ENCODE results near the gene SIRPG. TPM values are rescaled to one million over a fixed set of nuclear protein-coding genes. Genes with fewer than 3 reads are reported as not detected.
"Not testable (repeated sequence)": the region's sequence is repeated elsewhere in the genome, so short reads cannot be mapped to it uniquely, and the experiment has no call there.

SIRPG gene
- total and polyA plus RNA-seq, 4 donors = 0.32 to 0.71 (median 0.42) TPM; not detected in 1

GRCh38 chr20:1616858-1617434 lies 40.6 kb downstream of the SIRPG start:
- no peaks in the 10 kb centered on the region for H3K36me3 ChIP-seq (ENCODE audit: control insufficient read depth in 4 of 4, insufficient read depth in 3 of 4, low read depth in 1 of 4, low read length in 3 of 4)
- DNase-seq (ENCODE audit: low spot score) = no peak
- TF ChIP-seq FOXA2 (IDR thresholded peaks at IDR 0.05) = no peak
- TF ChIP-seq MAX (IDR thresholded peaks at IDR 0.05) = no peak
- TF ChIP-seq ZBTB33 (IDR thresholded peaks at IDR 0.05) = no peak
- no peak for TF ChIP-seq FOXA1 (IDR thresholded peaks at IDR 0.05)
- TF ChIP-seq RXRA (IDR thresholded peaks at IDR 0.05) = no peak
- no peak for TF ChIP-seq TAF1 (conservative IDR thresholded peaks at IDR 0.05)
- TF ChIP-seq GABPA (IDR thresholded peaks at IDR 0.05 in 1 of 2, conservative IDR thresholded peaks at IDR 0.05 in 1 of 2) = no peak
- TF ChIP-seq REST (IDR thresholded peaks at IDR 0.05) = no peak
- TF ChIP-seq RAD21 (IDR thresholded peaks at IDR 0.05) = no peak
- TF ChIP-seq JUND (IDR thresholded peaks at IDR 0.05) = no peak
- no peak overlapping the region for H3K27ac ChIP-seq (ENCODE audit: low read depth in 1 of 2, low read length in 2 of 2)
- H3K27me3 ChIP-seq (ENCODE audit: control insufficient read depth in 4 of 4, insufficient read depth in 4 of 4, low read length in 3 of 4) = no peaks in the 10 kb centered on the region
- H3K9ac ChIP-seq (ENCODE audit: low read depth in 1 of 2, low read length in 2 of 2) = no peak overlapping the region
- peaks cover 0 to 5% (median 2%) of the 10 kb centered on the region in 4 donors for H3K9me3 ChIP-seq (ENCODE audit: control insufficient read depth in 4 of 4, low read length in 3 of 4)
- peaks cover 0 to 5% (median 0%) of the 10 kb centered on the region in 4 donors for H3K4me1 ChIP-seq (ENCODE audit: control insufficient read depth in 4 of 4, insufficient read depth in 4 of 4, low read length in 3 of 4)
- H3K4me3 ChIP-seq (ENCODE audit: low read depth in 1 of 3, low read length in 3 of 3) = no peak overlapping the region

GRCh38 chr20:1610404-1610803 lies 47.2 kb downstream of the SIRPG start:
- H3K27me3 ChIP-seq (ENCODE audit: control insufficient read depth in 4 of 4, insufficient read depth in 4 of 4, low read length in 3 of 4); H3K4me3 ChIP-seq (ENCODE audit: low read depth in 1 of 3, low read length in 3 of 3); H3K27ac ChIP-seq (ENCODE audit: low read depth in 1 of 2, low read length in 2 of 2); H3K4me1 ChIP-seq (ENCODE audit: control insufficient read depth in 4 of 4, insufficient read depth in 4 of 4, low read length in 3 of 4); H3K9ac ChIP-seq (ENCODE audit: low read depth in 1 of 2, low read length in 2 of 2); H3K36me3 ChIP-seq (ENCODE audit: control insufficient read depth in 4 of 4, insufficient read depth in 3 of 4, low read depth in 1 of 4, low read length in 3 of 4); DNase-seq (ENCODE audit: low spot score); H3K9me3 ChIP-seq (ENCODE audit: control insufficient read depth in 4 of 4, low read length in 3 of 4): not testable (repeated sequence)
- 87% methylated on average over 3 of the region's 5 CpGs for WGBS

- not testable (repeated sequence) for H3K36me3 ChIP-seq (ENCODE audit: control insufficient read depth in 4 of 4, insufficient read depth in 3 of 4, low read depth in 1 of 4, low read length in 3 of 4); H3K9ac ChIP-seq (ENCODE audit: low read depth in 1 of 2, low read length in 2 of 2); H3K27me3 ChIP-seq (ENCODE audit: control insufficient read depth in 4 of 4, insufficient read depth in 4 of 4, low read length in 3 of 4); H3K4me1 ChIP-seq (ENCODE audit: control insufficient read depth in 4 of 4, insufficient read depth in 4 of 4, low read length in 3 of 4); DNase-seq (ENCODE audit: low spot score); H3K27ac ChIP-seq (ENCODE audit: low read depth in 1 of 2, low read length in 2 of 2); H3K9me3 ChIP-seq (ENCODE audit: control insufficient read depth in 4 of 4, low read length in 3 of 4); H3K4me3 ChIP-seq (ENCODE audit: low read depth in 1 of 3, low read length in 3 of 3)
- 65% methylated on average over 3 of the region's 5 CpGs for WGBS
Measured at GRCh38 chr20:1608678-1609347, 48.8 kb downstream of the SIRPG start.

All from liver (tissue), 9 donors.